ENCODE results near the gene FGGY.
"Not testable (repeated sequence)": the region's sequence is repeated elsewhere in the genome, so short reads cannot be mapped to it uniquely, and the experiment has no call there.

FGGY gene

DNA sequence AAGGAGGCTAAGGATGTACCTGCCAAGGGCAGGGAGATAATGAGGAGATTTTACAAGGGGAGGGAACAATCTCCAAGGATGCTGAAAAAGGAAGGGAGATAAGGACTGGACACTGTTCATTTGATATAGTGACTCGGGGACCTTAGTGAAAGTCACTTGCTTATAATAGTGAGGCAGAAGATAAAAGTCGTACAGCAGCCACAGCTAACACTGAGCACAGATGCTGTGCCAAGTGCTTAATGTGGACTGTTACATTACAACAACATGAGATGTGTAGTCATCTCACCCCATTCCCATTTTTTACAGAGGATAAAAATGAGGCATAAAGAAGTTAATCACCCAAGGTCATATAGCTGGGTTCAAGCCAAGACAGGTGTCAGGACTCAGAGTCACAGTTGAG lies 181.9 kb downstream of the FGGY start:
- DNase-seq (ENCODE audit: low read depth in 2 of 2, low spot score in 1 of 2), result no peak

DNA sequence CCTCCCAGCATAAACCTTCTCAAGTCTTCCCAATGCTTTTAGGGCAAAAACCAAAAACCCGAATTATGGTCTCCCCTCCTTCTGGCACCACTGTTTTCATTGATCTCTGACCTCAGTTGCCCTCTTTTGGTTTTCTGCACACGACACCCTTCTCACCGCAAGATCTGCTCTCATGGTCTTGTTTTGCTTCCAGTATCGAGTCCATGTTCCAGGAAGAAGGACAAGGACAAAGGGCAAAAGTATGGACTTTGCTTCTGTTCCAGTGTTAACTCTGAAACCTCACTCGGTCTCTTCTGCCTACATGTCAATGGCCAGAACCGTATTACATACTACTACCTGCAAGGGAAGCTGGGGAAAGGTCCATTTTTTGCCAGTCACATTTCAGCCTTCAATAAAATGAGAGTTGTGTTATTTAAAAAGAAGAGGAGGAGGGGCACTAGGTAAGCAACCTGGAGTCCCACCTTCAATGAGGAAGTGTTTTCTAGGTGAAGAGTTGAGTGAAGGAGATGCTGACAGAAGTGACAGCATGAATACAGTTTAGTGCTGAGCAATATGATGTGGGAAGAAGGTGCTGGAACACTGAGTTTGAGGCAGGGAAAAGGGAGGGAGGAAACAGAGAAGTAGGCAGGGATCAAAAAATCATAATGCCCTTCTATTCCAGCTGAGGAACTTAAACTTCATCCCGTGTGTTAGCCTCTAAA lies 183.4 kb downstream of the FGGY start:
- no peak for DNase-seq (ENCODE audit: low read depth in 2 of 2, low spot score in 1 of 2)

DNA sequence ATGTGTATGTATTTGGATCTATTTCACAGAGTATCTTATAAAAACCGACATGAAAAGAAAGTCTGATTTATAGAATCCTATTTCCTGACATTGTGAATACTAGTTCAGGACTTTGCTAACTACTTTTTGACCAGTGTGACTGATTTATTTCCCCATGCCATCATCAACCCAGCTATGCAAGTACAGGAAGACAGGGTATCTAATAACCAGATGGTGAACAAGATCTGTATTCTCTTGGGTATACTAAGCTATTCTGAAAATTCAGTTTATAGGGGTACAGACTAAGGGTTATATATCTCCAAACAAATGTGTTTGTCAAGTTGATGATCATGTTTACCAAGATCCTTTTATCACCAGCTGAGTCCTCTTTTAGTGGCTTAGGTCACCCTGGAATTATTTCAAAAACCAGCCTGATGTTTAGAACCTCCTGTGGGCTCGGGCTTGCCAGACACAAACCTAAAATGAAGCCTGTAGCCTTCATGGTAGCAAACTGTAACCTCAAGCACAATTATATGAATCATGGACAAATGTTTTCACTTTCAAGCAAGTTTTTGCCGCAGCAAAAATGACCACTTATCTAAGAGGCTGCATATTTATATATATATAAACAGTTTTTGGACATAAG lies 185.1 kb downstream of the FGGY start:
- no peak for DNase-seq (ENCODE audit: low read depth in 2 of 2, low spot score in 1 of 2)

DNA sequence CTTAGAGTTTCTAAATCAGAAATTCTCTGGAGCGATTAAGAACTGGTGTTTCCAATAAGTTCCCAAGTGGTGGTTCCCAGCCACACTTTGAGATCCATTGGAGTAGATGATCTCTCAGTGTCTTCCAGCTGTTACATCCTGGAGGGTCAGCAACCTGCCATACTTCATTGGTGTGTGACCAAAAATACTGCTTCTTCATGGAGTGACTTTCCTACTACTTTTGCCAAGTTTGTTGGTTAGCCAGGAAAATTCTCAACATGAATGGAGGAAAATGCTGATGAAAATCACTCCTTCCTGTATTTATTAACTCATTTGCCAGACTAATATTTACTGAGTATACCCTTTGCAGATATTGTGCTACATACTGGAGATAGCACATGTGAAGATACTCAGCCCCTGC lies 186.1 kb downstream of the FGGY start:
- DNase-seq (ENCODE audit: low read depth in 2 of 2, low spot score in 1 of 2), result no peak

DNA sequence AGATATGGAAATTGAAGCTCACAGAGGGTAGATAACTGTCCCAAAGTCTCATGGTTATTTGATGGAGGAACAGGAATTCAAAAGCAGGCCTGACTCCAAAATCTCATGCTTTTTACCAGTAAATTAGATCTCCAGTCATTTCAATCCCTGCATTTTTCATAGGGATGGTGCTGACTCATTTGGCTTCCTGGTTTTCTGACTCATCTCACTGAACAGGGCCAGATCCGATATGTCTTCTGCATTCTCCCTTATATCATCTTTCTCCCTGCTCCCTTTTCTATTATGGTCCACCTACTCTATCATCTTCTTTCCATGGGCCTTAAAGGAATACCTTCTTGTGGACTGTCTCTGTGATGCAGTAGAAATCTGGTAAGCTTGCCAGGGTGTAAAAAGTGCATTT lies 187.2 kb downstream of the FGGY start:
- no peak for DNase-seq (ENCODE audit: low read depth in 2 of 2, low spot score in 1 of 2)

DNA sequence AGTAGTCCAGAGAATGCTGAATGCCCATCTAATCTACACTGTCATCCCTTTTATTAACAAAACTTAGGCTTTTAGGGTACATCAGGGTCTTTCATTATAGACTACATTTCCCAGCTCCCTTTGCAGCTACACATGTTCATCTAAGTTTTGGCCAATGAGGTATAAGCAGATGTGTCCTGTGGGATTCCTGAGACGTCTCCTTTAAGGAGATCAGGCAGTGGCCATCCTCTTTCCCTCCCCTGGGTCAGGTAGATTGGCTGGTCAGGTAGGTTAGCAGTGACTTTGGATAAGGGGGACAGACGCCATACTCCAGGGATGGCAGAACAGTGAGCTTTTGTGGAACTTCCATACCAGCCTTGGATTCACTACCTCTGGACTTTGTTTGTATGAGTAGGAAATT lies 188.3 kb downstream of the FGGY start:
- no peak for DNase-seq (ENCODE audit: low read depth in 2 of 2, low spot score in 1 of 2)

DNA sequence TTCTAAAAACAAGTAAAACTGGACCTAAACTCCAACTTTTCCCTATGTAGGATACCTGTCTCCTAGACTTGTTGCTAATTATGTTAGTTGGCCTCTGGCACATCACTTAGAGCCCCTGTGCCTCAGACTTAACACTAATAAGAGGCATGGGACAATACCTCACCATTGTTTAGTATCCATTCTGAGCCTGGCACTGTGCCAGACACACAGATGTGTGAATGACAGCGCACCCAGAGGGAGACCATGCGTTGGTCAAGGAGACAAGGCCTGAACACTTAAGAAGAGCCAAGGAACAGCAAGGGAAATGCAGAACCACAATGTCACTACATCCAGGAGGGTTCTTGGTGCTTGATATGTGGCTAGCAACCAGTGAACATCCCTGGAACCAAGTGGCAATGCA lies 189.1 kb downstream of the FGGY start:
- DNase-seq (ENCODE audit: low read depth in 2 of 2, low spot score in 1 of 2), result no peak

DNA sequence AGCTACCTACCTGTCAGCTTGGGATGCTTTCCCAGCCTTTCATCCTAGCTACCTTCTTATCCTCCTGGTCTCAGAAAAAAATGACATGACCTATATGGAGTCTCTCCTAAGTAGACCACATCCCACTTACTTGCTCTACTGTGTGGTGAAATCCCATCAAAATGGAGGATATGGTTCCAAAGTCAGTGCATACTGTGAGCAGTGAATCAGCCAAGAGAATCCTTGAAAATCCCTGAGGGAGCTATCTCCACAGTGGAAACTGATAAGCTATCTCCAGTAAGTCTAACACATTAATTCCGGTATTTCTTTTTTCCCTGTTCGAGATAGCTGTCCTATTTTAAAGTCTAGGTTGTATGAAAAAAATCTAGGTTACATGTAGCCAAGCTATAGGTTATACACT lies 189.7 kb downstream of the FGGY start:
- DNase-seq (ENCODE audit: low read depth in 2 of 2, low spot score in 1 of 2), result no peak

DNA sequence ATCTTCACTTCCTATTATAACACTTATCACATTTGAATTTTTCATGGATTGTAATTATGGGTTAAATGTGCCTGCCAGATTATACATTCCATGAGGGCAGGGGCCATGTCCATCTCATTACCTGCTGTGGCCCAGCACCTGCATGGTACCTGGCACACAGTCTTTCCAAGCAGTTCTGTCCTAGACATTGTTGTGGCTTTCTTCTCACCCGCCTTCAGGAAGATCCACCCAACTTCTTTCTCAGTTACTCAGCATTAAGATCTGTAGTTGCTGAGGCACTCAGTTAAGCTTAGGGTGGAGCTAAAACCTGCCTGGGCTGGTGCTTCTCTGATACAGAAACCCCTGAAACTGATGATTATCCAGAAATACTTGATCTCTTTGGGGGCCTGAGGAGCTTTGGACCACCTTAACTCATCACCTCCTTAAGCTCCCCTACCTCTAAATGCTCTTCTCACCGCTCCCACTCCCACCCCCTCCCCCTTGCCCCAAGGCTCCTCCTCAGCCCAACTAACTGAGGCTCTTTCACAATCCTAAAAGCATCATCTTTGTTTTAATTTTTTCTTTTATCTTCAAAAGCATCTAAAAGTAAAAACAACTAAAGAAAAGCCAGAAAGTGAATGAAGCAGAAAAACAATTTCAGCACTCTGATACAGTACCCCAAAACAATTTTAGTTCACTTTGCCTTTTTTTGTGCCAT lies 190.6 kb downstream of the FGGY start:
- DNase-seq (ENCODE audit: low read depth in 2 of 2, low spot score in 1 of 2), result no peak

DNA sequence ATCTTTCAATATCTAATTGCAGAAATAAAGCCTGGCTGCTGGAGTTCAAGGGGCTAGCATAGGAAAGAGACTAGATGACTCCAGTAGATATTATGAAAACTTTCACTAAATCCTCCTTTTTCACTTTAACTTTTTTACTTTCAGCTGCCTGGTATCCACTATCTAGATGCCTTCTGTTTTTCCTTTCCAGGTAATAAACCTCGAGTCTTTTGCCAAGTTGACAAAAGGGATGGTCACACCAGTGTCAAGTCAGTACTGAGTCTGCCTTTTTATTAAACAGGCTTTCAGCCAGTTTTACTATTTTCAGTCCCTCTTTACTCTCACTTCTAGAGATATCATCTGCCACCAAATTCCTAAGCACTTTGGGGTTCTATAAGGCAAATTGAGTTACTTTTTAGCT lies 195.6 kb downstream of the FGGY start:
- DNase-seq (ENCODE audit: low read depth in 2 of 2, low spot score in 1 of 2), result no peak

DNA sequence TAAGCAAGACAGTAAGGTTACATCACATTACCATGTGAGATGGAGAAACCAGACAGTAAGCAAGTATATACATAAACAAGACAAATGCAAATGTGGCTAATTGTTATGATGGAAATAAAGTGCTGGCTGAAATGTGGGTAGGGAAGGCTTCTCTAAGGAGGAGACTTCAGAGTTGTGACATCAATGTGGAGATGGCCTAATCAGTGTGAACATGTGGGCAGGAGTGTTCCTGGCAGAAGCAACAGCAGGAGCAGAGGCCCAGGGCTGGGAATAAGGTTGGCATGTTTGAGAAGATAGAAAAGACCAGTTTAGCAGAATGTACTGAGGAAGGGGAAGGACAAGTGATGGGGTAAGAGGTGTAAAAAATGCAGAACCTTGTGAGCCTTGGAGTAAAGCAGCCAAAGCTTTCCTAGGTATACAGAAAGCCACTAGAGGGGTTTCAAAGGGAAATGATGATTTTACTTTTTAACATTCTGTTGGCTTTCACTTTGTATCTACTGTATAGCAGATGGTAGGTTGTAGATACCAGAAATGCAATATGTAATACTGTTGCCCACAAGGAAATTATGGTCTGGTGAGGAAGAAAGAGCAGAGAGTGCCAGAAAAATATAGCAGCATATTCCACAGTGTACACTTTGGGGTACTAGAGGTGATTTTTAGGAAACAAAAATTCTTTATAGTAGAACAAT lies 197.4 kb downstream of the FGGY start:
- DNase-seq (ENCODE audit: low read depth in 2 of 2, low spot score in 1 of 2), result no peak

DNA sequence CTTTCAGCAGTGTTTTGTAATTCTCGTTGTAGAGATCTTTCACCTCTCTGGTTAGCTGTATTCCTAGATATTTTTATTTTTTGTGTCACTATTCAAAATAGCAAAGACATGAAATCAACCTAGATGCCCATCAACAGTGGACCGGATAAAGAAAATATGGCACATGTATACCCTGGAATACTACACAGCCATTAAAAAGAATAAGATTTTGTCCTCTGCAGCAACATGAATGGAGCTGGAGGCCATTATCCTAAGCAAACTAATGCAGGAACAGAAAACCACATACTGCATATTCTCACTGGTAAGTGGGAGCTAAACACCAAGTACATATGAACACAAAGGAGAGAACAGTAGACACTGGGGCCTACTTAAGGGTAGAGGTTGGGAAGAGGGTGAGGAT lies 199.3 kb downstream of the FGGY start:
- not testable (repeated sequence) for DNase-seq (ENCODE audit: low read depth in 2 of 2, low spot score in 1 of 2)

DNA sequence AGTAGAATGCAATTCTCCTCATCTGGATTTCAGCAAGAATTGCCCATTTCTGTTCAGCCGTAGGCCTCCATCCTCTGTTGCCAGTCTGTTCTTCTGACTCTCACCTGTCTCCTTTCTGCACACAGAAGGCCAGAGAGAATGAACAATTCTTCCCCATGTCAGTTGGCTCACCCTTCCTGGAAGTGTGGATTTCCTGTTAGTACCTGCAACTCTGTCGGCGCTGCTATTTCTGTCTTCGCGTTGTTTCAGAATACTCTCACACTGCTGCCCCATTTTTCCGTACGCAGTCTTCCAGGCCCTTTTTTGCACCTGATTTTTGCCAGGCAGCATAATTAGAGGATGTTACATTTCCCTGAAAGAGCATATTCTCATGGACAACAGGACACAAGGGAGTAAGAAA lies 200.7 kb downstream of the FGGY start:
- DNase-seq (ENCODE audit: low read depth in 2 of 2, low spot score in 1 of 2), result no peak

DNA sequence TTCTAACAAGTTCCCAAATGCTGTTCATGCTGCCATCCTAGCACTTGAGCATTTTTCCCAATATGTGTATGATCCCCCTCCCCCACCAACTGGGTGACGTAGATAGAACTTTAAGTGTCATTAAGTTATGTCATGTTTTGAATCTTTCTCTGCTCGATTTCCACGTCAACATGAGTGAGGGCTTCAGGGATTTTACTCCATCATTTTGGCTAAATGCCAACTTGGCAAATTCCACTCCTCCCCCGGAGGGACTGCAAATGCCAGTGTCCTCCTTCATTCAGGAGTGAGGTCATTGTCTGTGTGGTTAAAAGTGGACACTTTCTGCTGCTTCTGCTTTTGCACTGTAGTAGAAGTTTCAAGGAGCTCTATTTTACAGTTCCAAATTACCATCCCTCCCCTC lies 201.7 kb downstream of the FGGY start:
- DNase-seq (ENCODE audit: low read depth in 2 of 2, low spot score in 1 of 2), result no peak

DNA sequence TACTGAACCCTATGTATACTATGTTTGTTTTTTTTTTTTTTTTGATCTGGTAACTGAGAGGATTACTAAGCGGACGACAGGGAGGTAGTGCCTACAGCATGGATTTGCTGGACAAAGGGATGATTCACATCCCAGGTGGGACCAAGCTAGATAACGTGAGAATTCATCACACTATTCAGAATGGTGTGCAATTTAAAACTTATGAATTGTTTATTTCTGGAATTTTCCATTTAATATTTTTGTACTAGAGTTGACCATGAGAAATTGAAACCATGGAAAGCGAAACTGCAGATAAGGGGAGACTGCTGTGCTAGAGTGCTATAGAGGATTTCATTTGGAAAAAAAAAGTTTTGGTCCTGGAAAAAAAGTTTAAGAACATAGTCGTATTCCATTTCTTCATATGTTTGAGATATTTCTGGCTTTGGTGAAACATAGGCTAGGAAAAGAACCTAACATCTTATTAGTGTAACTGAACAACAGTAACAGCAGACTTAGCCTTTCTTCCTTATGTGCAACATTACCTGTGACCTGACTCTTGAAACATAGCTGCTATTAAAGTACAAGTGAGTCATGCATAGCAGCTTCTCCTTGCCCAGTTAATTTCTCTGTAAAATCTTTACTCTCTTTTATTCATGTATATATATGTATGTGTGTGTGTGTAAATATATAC lies 202.5 kb downstream of the FGGY start:
- no peak for DNase-seq (ENCODE audit: low read depth in 2 of 2, low spot score in 1 of 2)

DNA sequence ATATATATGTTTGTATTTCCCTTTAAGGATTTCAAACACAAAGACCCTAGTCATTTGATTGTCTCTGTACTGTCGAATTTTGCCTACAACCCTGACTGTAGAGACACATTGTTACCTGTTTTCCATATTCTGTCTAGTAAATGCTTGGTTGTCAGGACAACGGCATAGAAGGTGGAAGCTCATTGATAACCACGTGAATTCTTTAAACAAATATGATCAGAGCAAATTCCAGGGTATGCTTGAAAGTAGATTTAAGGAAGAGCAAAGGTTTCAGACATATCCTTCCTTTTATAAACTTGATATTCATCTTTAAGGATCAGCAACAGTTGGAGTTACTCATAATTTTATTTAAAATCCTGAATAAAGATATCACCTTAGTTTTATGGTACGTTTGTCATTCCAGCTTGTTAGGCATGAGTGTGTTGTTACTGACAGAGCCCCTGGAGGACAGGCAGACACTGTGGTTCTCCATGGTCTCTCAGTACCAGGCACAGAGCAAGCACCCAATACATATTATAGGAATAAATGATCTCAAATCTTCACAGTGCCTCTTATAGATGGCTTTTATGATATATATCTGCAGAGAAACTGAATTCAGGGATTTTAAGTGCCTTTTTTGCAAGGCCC lies 203.2 kb downstream of the FGGY start:
- no peak for DNase-seq (ENCODE audit: low read depth in 2 of 2, low spot score in 1 of 2)

DNA sequence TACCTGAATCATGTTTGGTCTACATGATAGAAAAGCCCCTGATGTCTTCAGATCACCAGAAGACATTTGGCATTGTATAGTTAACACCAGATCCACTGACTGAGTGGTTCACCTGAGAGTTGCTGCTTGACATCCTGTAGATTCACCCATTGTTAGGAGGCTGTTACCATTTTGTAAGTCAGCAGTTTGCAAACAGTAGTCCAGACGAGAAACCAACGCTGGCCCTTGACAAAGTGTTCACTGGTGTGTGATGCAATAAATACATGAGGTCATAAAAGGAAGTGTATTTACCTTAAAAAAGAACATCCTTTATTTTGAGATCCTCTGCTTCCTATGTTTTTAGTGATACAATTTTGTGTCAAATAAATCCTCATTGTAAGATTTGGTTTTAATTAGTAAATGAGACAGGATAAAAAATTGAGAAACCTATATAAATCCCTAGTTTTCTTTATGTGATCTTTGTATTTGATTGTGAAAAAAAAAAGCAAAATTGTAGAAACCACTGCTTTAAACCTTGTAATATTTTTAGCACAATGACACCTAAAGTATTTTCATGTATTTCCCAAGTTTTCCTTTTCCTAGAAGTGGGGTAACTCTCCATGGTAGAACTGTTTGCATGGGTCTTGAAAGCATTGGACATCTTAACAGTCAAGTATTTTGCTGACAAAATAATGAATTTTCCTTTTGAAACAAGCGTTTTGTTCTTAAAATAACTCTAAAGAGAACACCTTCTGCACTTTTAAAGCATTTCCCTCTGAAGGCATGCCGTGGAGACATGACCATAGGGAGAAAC lies 204.3 kb downstream of the FGGY start:
- DNase-seq (ENCODE audit: low read depth in 2 of 2, low spot score in 1 of 2), result no peak

DNA sequence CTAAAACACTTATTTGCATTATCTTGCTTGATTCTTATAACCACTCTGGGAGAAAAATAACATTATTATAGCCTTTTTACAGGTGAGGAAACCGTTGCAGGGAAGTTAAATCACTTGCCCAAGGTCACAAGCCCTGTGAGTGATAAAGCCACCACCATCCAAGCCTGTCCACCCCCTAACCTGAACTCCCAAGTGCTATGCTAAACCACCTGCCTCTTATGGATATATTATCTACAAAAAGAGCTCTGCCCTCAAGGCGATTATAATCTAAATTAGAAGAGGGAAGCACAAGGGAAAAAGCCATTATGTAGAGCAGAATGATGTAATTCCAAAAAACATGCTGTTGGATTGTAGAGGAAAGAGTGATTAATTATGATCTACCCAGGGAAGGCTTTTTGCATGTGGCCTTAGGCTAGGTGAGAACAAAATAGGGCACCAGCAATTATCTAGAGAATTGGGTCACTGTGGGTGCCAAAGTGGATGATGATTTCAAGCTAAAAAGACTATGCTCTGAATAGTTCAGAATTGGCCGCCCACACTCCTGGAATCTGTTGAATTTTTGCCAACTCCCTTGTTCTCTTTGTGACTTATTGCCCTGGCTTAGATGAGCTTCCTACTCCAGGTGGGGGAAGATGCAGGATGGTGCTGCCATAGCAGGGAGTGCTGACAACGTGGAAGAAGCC lies 205.3 kb downstream of the FGGY start:
- DNase-seq (ENCODE audit: low read depth in 2 of 2, low spot score in 1 of 2), result no peak

DNA sequence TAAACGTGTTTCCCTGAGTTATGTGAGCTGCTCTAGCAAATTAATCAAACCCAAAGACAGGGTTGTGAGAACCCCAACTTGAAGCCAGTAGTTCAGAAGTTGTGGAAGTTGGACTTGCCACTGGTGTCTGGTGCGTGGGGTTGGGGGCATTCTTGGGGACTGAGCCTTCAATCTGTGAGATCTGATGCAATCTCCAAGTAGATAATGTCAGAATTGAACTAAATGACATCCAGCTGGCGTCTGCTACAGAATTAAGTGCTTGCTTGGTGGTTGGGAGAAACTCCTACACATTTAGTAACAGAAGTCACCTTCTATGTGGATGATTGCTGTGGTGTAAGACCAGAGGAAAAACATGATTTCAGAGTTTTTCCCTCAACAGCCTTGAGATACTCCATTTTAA lies 207.4 kb downstream of the FGGY start:
- DNase-seq (ENCODE audit: low read depth in 2 of 2, low spot score in 1 of 2), result no peak

DNA sequence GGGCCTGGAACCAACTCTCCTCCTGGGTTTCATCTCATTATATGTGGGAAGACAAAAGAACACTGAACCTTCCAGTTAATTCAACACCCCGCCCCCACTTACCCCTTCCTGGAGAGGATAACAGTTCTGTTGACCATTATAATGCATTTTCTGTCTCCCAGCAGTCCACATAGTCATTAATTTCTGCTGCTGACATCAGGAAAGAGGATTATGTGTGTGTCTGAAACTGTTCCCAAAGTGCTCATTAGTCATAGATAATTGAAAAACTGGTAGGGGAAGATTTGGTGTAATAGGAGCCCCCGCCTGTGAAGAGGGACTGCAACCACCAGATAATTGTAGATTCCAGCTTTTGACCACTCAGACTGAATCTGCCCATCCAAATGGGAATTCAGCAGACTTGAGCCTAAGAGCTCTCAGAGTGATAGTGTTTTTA lies 208.7 kb downstream of the FGGY start:
- no peak for DNase-seq (ENCODE audit: low read depth in 2 of 2, low spot score in 1 of 2)

All from stimulated activated CD8-positive, alpha-beta memory T cell treated with anti-CD3 and anti-CD28 coated beads, Interleukin-4, amount 100 ng/mL, for 4 hours (primary cell).